ENCODE measurements around the gene FDX1. TPM values are rescaled to one million over a fixed set of nuclear protein-coding genes. Genes with fewer than 3 reads are reported as not detected.

FDX1 gene
- total RNA-seq, 6 experiments from 2014 or later: 7.3 to 10.3 (median 9.5) TPM

GRCh38 chr11:110450246-110450645 lies 20.5 kb downstream of the FDX1 start:
- Mint-ChIP-seq H3K27me3 (ENCODE audit: insufficient read depth) (no peaks in the 10 kb centered on the region), H3K27ac (no peak overlapping the region), H3K4me1 (ENCODE audit: low read depth) (peaks cover 8% of the 10 kb centered on the region; the same call in 1 of the 2 replicates), H3K4me3 (no peak overlapping the region), H3K9me3 (no peaks in the 10 kb centered on the region), H3K36me3 (ENCODE audit: low read depth) (no peaks in the 10 kb centered on the region)
- TF ChIP-seq, protein P1, sequence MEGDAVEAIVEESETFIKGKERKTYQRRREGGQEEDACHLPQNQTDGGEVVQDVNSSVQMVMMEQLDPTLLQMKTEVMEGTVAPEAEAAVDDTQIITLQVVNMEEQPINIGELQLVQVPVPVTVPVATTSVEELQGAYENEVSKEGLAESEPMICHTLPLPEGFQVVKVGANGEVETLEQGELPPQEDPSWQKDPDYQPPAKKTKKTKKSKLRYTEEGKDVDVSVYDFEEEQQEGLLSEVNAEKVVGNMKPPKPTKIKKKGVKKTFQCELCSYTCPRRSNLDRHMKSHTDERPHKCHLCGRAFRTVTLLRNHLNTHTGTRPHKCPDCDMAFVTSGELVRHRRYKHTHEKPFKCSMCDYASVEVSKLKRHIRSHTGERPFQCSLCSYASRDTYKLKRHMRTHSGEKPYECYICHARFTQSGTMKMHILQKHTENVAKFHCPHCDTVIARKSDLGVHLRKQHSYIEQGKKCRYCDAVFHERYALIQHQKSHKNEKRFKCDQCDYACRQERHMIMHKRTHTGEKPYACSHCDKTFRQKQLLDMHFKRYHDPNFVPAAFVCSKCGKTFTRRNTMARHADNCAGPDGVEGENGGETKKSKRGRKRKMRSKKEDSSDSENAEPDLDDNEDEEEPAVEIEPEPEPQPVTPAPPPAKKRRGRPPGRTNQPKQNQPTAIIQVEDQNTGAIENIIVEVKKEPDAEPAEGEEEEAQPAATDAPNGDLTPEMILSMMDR (IDR thresholded peaks at IDR 0.05): no peak
- no peak for DNase-seq

DNA sequence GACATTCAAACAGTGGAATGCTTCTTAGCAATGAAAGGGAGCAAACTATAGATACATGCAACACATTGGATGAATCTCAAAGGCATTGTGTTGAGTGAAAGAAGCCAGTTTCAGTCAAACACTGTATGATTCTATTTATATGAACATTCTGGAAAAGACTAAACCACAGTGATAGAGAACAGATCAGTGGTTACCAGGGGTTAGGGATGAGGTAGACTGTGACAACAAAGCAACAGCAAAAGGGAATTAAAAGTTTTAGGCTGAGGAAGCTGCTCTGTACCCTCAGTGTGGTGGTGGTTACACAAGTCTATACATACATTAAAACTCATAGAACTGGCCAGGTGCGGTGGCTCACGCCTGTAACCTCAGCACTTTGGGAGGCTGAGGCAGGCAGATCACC lies 23.0 kb downstream of the FDX1 start:
- DNase-seq: no peak
- Mint-ChIP-seq H3K36me3 (ENCODE audit: low read depth) (no peaks in the 10 kb centered on the region), H3K9me3 (no peaks in the 10 kb centered on the region), H3K27me3 (ENCODE audit: insufficient read depth) (no peaks in the 10 kb centered on the region), H3K4me3 (no peak overlapping the region), H3K27ac (no peak overlapping the region), H3K4me1 (ENCODE audit: low read depth) (peaks cover 8% of the 10 kb centered on the region; the same call in 1 of the 2 replicates)
- TF ChIP-seq, protein P1 (IDR thresholded peaks at IDR 0.05): no peak

DNA sequence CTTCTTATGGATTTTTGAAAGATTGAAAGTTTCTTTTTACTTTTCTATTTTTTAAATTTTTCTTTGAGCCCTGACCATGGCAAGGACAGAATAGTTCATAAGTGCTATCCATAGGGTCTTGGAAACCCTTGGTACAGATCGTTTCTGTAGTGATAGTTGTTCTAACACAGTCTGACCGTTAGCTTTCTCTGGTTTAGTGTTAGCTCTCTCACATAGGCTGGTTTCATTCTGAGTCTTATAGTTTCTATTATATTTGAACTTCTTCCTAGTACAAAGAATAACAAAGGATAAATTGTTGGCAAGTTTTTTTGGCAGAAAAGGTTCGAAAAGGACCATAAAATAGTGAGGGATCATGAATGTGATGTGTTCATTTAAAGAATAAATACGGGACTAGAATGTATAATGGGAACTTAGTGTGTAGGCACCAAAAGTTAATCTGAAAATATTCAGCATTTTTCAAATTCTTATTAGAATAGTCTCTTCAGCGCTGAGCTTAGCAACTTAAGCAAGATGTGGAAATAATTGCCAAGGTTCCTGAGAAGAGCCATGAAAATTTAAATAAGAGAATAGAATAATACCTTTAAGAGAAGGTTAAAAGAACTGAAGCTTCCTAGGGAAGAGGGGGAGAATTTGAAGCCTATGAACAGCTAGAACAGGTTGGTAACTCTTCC lies 24.1 kb downstream of the FDX1 start:
- no peak overlapping the region for H3K4me3 Mint-ChIP-seq
- no peaks in the 10 kb centered on the region for H3K27me3 Mint-ChIP-seq (ENCODE audit: insufficient read depth)
- TF ChIP-seq, protein P1 (IDR thresholded peaks at IDR 0.05): no peak
- H3K27ac Mint-ChIP-seq: no peak overlapping the region
- DNase-seq: no peak
- H3K36me3 Mint-ChIP-seq (ENCODE audit: low read depth): no peaks in the 10 kb centered on the region
- H3K4me1 Mint-ChIP-seq (ENCODE audit: low read depth): peaks cover 8% of the 10 kb centered on the region; the same call in 1 of the 2 replicates
- no peaks in the 10 kb centered on the region for H3K9me3 Mint-ChIP-seq

GRCh38 chr11:110454609-110455008 lies 24.9 kb downstream of the FDX1 start:
- Mint-ChIP-seq H3K4me3 (no peak overlapping the region), H3K27ac (no peak overlapping the region), H3K36me3 (ENCODE audit: low read depth) (no peaks in the 10 kb centered on the region), H3K4me1 (ENCODE audit: low read depth) (peaks cover 8% of the 10 kb centered on the region; the same call in 1 of the 2 replicates), H3K27me3 (ENCODE audit: insufficient read depth) (no peaks in the 10 kb centered on the region), H3K9me3 (no peaks in the 10 kb centered on the region)
- no peak for DNase-seq
- TF ChIP-seq, protein P1 (IDR thresholded peaks at IDR 0.05): no peak

- peaks cover 8% of the 10 kb centered on the region; the same call in 1 of the 2 replicates for H3K4me1 Mint-ChIP-seq (ENCODE audit: low read depth)
These were observed 26.0 kb downstream of the FDX1 start for GRCh38 chr11:110455718-110456117.

More at GRCh38 chr11:110455718-110456117, 26.0 kb downstream of the FDX1 start:
- H3K27me3 Mint-ChIP-seq (ENCODE audit: insufficient read depth): no peaks in the 10 kb centered on the region
- H3K4me3 Mint-ChIP-seq: no peak overlapping the region
- H3K27ac Mint-ChIP-seq: no peak overlapping the region
- H3K36me3 Mint-ChIP-seq (ENCODE audit: low read depth): no peaks in the 10 kb centered on the region
- DNase-seq: no peak
- TF ChIP-seq, protein P1 (IDR thresholded peaks at IDR 0.05): no peak
- H3K9me3 Mint-ChIP-seq: no peaks in the 10 kb centered on the region
